K562 (cell line): ENCODE measurements around the gene SP100. TPM values are rescaled to one million over a fixed set of nuclear protein-coding genes. Genes with fewer than 3 reads are reported as not detected.

ENCODE experiments used
- ATAC-seq: fragments of 200-7000 bp; cut with Tn5 transposase; 3 replicates; pipeline ENCODE4 v1.9.1; 2020; ENCODE audit warnings: moderate library complexity
- BruUV-seq: library from RNA; stranded (reverse); fragments of 400-500 nt; replicated peaks from 2 replicates; lab custom pipeline; 2021; lab: Mats Ljungman, UMichigan
- CTCF ChIA-PET: fragments of 300-600 bp; formaldehyde crosslinking; extraction: SDS; loops from one replicate; lab custom pipeline; 2021; ENCODE audit warnings: low intra/inter-chr PET ratio; lab: Yijun Ruan, JAX
- POLR2A ChIA-PET: fragments of 300-600, 350-650 bp; sonication (Branson Sonifier 250); formaldehyde crosslinking; extraction: SDS; loops from one replicate; lab custom pipeline; 2021; ENCODE audit warnings: antibody characterized with exemption, inconsistent platforms; lab: Yijun Ruan, JAX
- DNase-seq, 4 experiments: peaks; one replicate each; pipeline versions ENCODE4 v3.0.0 to v3.0.0-alpha.2; 2011 to 2018; ENCODE audit warnings: low spot score in 3 of 4, mixed read lengths in 3 of 4; ENCODE audit errors: extremely low read depth in 1 of 4
- FAIRE-seq: peaks from 2 replicates; lab custom pipeline; 2011; peaks lifted over from hg19 to GRCh38; lab: Jason Lieb, UNC
- H2AFZ ChIP-seq: 2 replicates; pipeline ENCODE4 v1.6.0; 2011; ENCODE audit warnings: low read depth, low read length, control low read depth, inconsistent platforms
- H3K27ac ChIP-seq: fragments of 200-600 bp; 3 replicates; pipeline ENCODE4 v1.8.0; 2011; ENCODE audit warnings: low read depth, mild to moderate bottlenecking, control low read depth, inconsistent platforms, low read length, moderate library complexity, mixed read lengths; ENCODE audit errors: extremely low read depth
- H3K27me3 ChIP-seq, 2 experiments: fragments of 300-600 bp in 1 of 2; 2 replicates in 1 of 2; 3 replicates in 1 of 2; pipeline versions ENCODE4 v1.6.0 to v1.8.0; 2011; ENCODE audit warnings: inconsistent platforms in 2 of 2, low read length in 2 of 2, mild to moderate bottlenecking in 1 of 2, mixed read lengths in 1 of 2, moderate library complexity in 1 of 2; ENCODE audit not compliant: control insufficient read depth in 2 of 2, insufficient read depth in 2 of 2
- H3K36me3 ChIP-seq: fragments of 300-600 bp; 3 replicates; pipeline ENCODE4 v1.8.0; 2011; ENCODE audit warnings: mild to moderate bottlenecking, low read length, inconsistent platforms; ENCODE audit not compliant: control insufficient read depth, insufficient read depth
- H3K4me1 ChIP-seq, 2 experiments: fragments of 200-600 bp in 1 of 2; replicated peaks in 1 of 2; 2 replicates in 1 of 2; 3 replicates in 1 of 2; pipeline versions ENCODE4 v1.5.1 to v1.8.0; 2011; ENCODE audit warnings: inconsistent platforms in 2 of 2, low read length in 2 of 2, mild to moderate bottlenecking in 1 of 2, mixed read lengths in 1 of 2, moderate library complexity in 1 of 2; ENCODE audit not compliant: control insufficient read depth in 2 of 2, insufficient read depth in 2 of 2
- H3K4me2 ChIP-seq: 2 replicates; pipeline ENCODE4 v1.6.1; 2011; ENCODE audit warnings: low read length, control low read depth, inconsistent platforms, mixed read lengths; ENCODE audit not compliant: insufficient read depth
- H3K4me3 ChIP-seq: fragments of 200-600 bp; sonication (generic), shearing (Covaris generic); 2 replicates; pipeline ENCODE4 v1.5.1; 2016; ENCODE audit warnings: control low read depth, inconsistent platforms
- H3K79me2 ChIP-seq: fragments of 200-600 bp; 3 replicates; pipeline ENCODE4 v1.8.0; 2011; ENCODE audit warnings: low read length, inconsistent platforms; ENCODE audit not compliant: control insufficient read depth, insufficient read depth
- H3K9ac ChIP-seq, 2 experiments: 2 replicates each; pipeline versions ENCODE4 v1.6.0 to v1.6.1; 2011; ENCODE audit warnings: low read depth in 2 of 2, low read length in 2 of 2, control low read depth in 1 of 2, inconsistent platforms in 1 of 2, mild to moderate bottlenecking in 1 of 2, mixed read lengths in 1 of 2; ENCODE audit not compliant: insufficient read depth in 1 of 2
- H3K9me1 ChIP-seq: one replicate; pipeline ENCODE4 v1.6.0; 2011; ENCODE audit warnings: inconsistent platforms, mild to moderate bottlenecking, low read length, moderate library complexity; ENCODE audit not compliant: control insufficient read depth, insufficient read depth
- H3K9me3 ChIP-seq: replicated peaks from 2 replicates; pipeline ENCODE4 v1.5.1; 2011; ENCODE audit warnings: low read depth, low read length, inconsistent platforms; ENCODE audit not compliant: control insufficient read depth, insufficient read depth
- H4K20me1 ChIP-seq: replicated peaks from 2 replicates; pipeline ENCODE4 v1.6.1; 2011; ENCODE audit warnings: low read length, inconsistent platforms, mixed read lengths; ENCODE audit not compliant: control insufficient read depth, insufficient read depth
- CBFA2T2 ChIP-seq: fragments of 450-650 bp; conservative IDR thresholded peaks from 2 replicates; pipeline ENCODE4 v1.6.1; 2017; ENCODE audit warnings: mild to moderate bottlenecking
- CREB1 ChIP-seq, 2 experiments: sonication (generic) in 1 of 2; formaldehyde crosslinking in 1 of 2; IDR thresholded peaks; 2 replicates each; pipeline versions ENCODE4 v1.6.1 to v1.8.0; 2012 to 2022; ENCODE audit warnings: inconsistent platforms in 1 of 2, mild to moderate bottlenecking in 1 of 2, missing genetic modification reagents in 1 of 2, moderate library complexity in 1 of 2
- ELF1 ChIP-seq: fragments of 200-800 bp; sonication (Bioruptor generic); IDR thresholded peaks from 2 replicates; pipeline ENCODE4 v1.6.1; 2016; ENCODE audit warnings: missing genetic modification characterization, missing compliant biosample characterization
- FIP1L1 ChIP-seq: fragments of 200-400 bp; formaldehyde crosslinking; IDR thresholded peaks from 2 replicates; pipeline ENCODE4 v1.6.1; 2018; ENCODE audit warnings: mild to moderate bottlenecking, low read depth, low read length; ENCODE audit not compliant: poor library complexity, severe bottlenecking
- FOXP1 ChIP-seq: sonication (generic); formaldehyde crosslinking; IDR thresholded peaks from 2 replicates; pipeline ENCODE4 v1.8.0; 2022; ENCODE audit warnings: mild to moderate bottlenecking, missing genetic modification reagents
- JUNB ChIP-seq: fragments of 450-650 bp; formaldehyde crosslinking; conservative IDR thresholded peaks from 2 replicates; pipeline ENCODE4 v1.4.0; 2020; ENCODE audit warnings: mild to moderate bottlenecking
- MYNN ChIP-seq, 2 experiments: sonication (generic); formaldehyde crosslinking in 1 of 2; IDR thresholded peaks; 2 replicates each; pipeline versions ENCODE4 v1.5.0 to v1.6.1; 2016 to 2020; ENCODE audit warnings: antibody characterized with exemption in 1 of 2, missing genetic modification reagents in 1 of 2
- POU5F1 ChIP-seq: fragments of 150-350 bp; IDR thresholded peaks from 2 replicates; pipeline ENCODE4 v1.6.1; 2014; ENCODE audit warnings: borderline replicate concordance, low read length, low read depth, mild to moderate bottlenecking; ENCODE audit not compliant: partially characterized antibody
- SMARCA5 ChIP-seq: fragments of 450-650 bp; IDR thresholded peaks from 2 replicates; pipeline ENCODE4 v1.6.1; 2016
- STAG1 ChIP-seq: sonication (generic); formaldehyde crosslinking; IDR thresholded peaks from 2 replicates; pipeline ENCODE4 v1.5.0; 2020; ENCODE audit warnings: missing genetic modification reagents, borderline replicate concordance
- STAT5B ChIP-seq: fragments of 250-450 bp; sonication (Bioruptor Pico); IDR thresholded peaks from 2 replicates; pipeline ENCODE4 v1.8.0; 2021; ENCODE audit warnings: mild to moderate bottlenecking, inconsistent platforms
- XRCC5 ChIP-seq: fragments of 200-400 bp; formaldehyde crosslinking; IDR thresholded peaks from 2 replicates; pipeline ENCODE4 v1.6.1; 2017; ENCODE audit warnings: low read depth, mild to moderate bottlenecking, low read length
- ZNF324 ChIP-seq: fragments of 250-450 bp; sonication (Bioruptor Pico); IDR thresholded peaks from 2 replicates; pipeline ENCODE4 v1.4.0; 2020; ENCODE audit warnings: mild to moderate bottlenecking
- ZNF354B ChIP-seq: fragments of 250-450 bp; sonication (Bioruptor Pico); IDR thresholded peaks from 2 replicates; pipeline ENCODE4 v1.4.0; 2020
- ZNF431 ChIP-seq: sonication (generic); formaldehyde crosslinking; IDR thresholded peaks from 2 replicates; pipeline ENCODE4 v1.8.0; 2022; ENCODE audit warnings: mild to moderate bottlenecking, missing genetic modification reagents
- WGBS: fragments of 100-300 bp; shearing (Covaris generic); methylation state at CpG from one replicate; pipeline ENCODE4 v1.1.6; 2016; ENCODE audit warnings: low coverage, mixed read lengths; ENCODE audit not compliant: insufficient coverage; ENCODE audit errors: missing lambda C conversion rate; 5-methylcytosine and 5-hydroxymethylcytosine counted together
- in situ Hi-C: fragments of 300-500 bp; cut with MboI; formaldehyde crosslinking; loops from 4 replicates; pipeline ENCODE4 v1.15.0; 2018; ENCODE audit warnings: inconsistent platforms, mixed read lengths
- intact Hi-C: fragments of 100-400 bp; cut with micrococcal nuclease; formaldehyde crosslinking; loops from 2 replicates; pipeline ENCODE4 v1.14.2; 2022
- polyA plus RNA-seq, 8 experiments: library from polyadenylated mRNA; depleted of rRNA in 4 of 8; stranded (reverse) in 5 of 8; unstranded in 3 of 8; fragments of >200 nt; fragmentation: Nextera tagmentation in 2 of 8; fragmentation: Illumina TruSeq in 1 of 8; extraction: Ambion mirVana in 2 of 8; extraction: Trizol in 1 of 8; gene quantifications; 2 replicates each; pipeline versions ENCODE4 v1.2.1 to v1.2.3, GENCODE V29; 2011 to 2014; ENCODE audit warnings: inconsistent platforms in 1 of 8, missing spikeins in 1 of 8
- total RNA-seq, 7 experiments: library from RNA; depleted of rRNA in 6 of 7; stranded (reverse); fragments of >200 nt in 6 of 7; fragmentation: Illumina TruSeq in 2 of 7; extraction: Trizol in 2 of 7; gene quantifications; 2 replicates each; pipeline versions ENCODE4 v1.2.1 to v1.2.3, GENCODE V29; 2011 to 2021; ENCODE audit warnings: low replicate concordance in 1 of 7
- TF ChIP-seq, protein P1 (sequence below): fragments of 450-650 bp; IDR thresholded peaks from 2 replicates; pipeline ENCODE4 v1.6.1; 2017; ENCODE audit warnings: mild to moderate bottlenecking, moderate library complexity

SP100 gene
- total and polyA plus RNA-seq, 9 of the 15 experiments (the other 6 are each of a cell fraction or from before 2014, with no cell fraction given): 19.2 to 39.2 (median 34.6) TPM

DNA sequence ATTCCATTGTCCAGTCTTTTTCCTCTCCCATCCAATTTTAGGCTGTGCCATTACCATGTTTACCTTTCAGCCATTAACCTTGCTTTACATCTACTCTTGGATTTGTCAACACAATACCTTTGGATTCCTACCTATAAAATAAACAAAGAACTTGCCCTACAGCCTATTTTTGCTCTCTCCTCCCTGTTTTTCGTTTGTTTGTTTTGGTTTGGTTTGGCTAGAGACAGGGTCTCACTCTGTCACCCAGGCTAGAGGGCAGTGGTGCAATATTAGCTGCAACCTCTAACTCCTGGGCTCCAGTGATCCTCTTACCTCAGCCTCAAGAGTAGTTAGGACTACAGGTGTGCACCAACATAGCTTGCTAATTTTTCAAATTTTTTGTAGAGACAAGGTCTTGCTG is 76.1 kb downstream of the SP100 start:
- ATAC-seq: no peak
- TF ChIP-seq ZNF431 (CRISPR knock-in tag) (no peak), CBFA2T2 (no peak), ELF1 (tag) (no peak), STAG1 (CRISPR knock-in tag) (no peak), CREB1 (IDR thresholded peaks at IDR 0.05) (no peak), CREB1 (CRISPR knock-in tag; IDR thresholded peaks at IDR 0.05) (no peak), POU5F1 (no peak), JUNB (no peak), ZNF354B (CRISPR knock-in tag) (no peak), STAT5B (CRISPR knock-in tag) (no peak), XRCC5 (no peak), FIP1L1 (no peak), SMARCA5 (no peak), FOXP1 (no peak), MYNN (IDR thresholded peaks at IDR 0.05) (no peak), MYNN (CRISPR knock-in tag; IDR thresholded peaks at IDR 0.05) (no peak), ZNF324 (no peak)
- TF ChIP-seq, protein P1, sequence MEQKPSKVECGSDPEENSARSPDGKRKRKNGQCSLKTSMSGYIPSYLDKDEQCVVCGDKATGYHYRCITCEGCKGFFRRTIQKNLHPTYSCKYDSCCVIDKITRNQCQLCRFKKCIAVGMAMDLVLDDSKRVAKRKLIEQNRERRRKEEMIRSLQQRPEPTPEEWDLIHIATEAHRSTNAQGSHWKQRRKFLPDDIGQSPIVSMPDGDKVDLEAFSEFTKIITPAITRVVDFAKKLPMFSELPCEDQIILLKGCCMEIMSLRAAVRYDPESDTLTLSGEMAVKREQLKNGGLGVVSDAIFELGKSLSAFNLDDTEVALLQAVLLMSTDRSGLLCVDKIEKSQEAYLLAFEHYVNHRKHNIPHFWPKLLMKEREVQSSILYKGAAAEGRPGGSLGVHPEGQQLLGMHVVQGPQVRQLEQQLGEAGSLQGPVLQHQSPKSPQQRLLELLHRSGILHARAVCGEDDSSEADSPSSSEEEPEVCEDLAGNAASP: no peak
- TF ChIP-seq, all 486 proteins: peak for 0
- Histone ChIP-seq H4K20me1 (no peaks in the 10 kb centered on the region), H3K9me3 (no peaks in the 10 kb centered on the region), H3K79me2 (no peaks in the 10 kb centered on the region), H3K9ac (no peak overlapping the region), H3K36me3 (no peaks in the 10 kb centered on the region), H3K4me2 (no peak overlapping the region), H2AFZ (no peak overlapping the region), H3K27me3 (no peaks in the 10 kb centered on the region), H3K4me3 (no peak overlapping the region), H3K27ac (no peak overlapping the region), H3K4me1 (no peaks in the 10 kb centered on the region), H3K9me1 (no peaks in the 10 kb centered on the region)
- ChIA-PET POLR2A (no interaction called here), CTCF (no interaction called here)
- DNase-seq (no peak), FAIRE-seq (no peak)
- intact Hi-C loops: no loop called here
- BruUV-seq: no TSS peak
- in situ Hi-C loops: no loop called here
- 7% methylated on average over 1 of the region's 1 CpG for WGBS
